Nephron (organoid): ENCODE results near the gene TBC1D9.

Source experiments
- H3K27ac Mint-ChIP-seq, 3 experiments: 2 replicates each; pipeline ENCODE4 v1.8.0; 2020; ENCODE audit warnings: mixed read lengths in 3 of 3, mild to moderate bottlenecking in 2 of 3, moderate library complexity in 1 of 3
- H3K27me3 Mint-ChIP-seq: 2 replicates; pipeline ENCODE4 v1.8.0; 2021; ENCODE audit warnings: low read depth, mild to moderate bottlenecking, moderate library complexity, mixed read lengths
- H3K36me3 Mint-ChIP-seq: 2 replicates; pipeline ENCODE4 v1.8.0; 2020; ENCODE audit warnings: low read depth, mixed read lengths
- H3K4me1 Mint-ChIP-seq: 2 replicates; pipeline ENCODE4 v1.8.0; 2020; ENCODE audit warnings: mixed read lengths
- H3K4me3 Mint-ChIP-seq, 3 experiments: 2 replicates each; pipeline ENCODE4 v1.8.0; 2020; ENCODE audit warnings: mild to moderate bottlenecking in 3 of 3, mixed read lengths in 3 of 3, moderate library complexity in 2 of 3
- H3K9me3 Mint-ChIP-seq: 2 replicates; pipeline ENCODE4 v1.8.0; 2020; ENCODE audit warnings: mixed read lengths
- TF ChIP-seq, protein P1 (sequence below), 3 experiments: fragments of 200-600 bp; sonication (generic); IDR thresholded peaks; one replicate each; pipeline ENCODE4 v1.5.0; 2021; ENCODE audit warnings: antibody characterized with exemption in 3 of 3; ENCODE audit not compliant: unreplicated experiment in 3 of 3

Gene TBC1D9

DNA sequence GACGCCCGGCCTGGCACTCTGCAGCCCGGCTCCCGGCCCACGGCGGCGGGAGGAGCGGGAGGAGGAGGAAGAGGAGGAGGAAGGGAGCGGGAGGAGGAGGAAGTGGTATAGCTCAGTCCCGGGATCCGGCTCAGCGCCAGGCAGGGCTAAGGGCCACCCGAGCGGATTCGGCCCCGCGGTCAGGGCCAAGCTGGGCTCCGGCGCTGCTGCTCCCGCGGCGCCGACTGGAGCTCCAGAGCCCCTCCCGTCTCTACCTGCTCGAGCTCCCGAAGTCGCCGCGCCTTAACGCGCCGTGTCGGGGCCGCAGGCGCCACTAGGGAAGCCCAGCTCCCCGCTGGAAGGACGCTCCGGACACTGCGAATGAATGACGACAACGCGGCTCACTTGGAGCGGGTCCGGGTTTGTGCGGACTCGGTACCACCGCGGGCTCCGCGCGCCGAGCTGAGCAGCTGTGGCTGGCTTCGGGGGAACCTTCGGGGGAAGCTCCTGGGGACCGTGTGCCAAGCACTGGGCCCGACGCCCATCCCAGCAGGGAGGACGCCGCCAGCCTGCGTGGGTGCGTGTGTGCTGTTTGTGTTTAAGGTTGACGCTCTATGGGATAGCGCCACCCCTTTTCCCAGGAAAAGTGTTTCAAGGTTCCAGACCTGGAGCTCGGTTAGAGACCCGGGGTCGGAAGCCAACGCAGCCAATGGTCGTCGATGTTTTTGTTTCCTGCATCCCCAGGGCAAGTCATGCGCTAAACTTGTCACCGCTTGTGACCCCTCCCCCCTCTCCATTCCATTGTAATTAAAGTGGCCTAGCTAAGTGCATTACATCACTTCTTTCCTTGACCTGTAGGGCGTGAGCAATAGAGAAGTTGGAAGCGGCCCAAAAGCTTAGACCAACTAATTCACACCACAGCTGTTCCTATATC lies at the start of gene TBC1D9:
TSS of gene TBC1D9 (minus strand) at position 67 of the 913 bp plus-strand sequence. CDS start 340 bp downstream, outside the sequence.
- H3K36me3 Mint-ChIP-seq, result peaks cover 18% of the 10 kb centered on the region
- TF ChIP-seq, protein P1, sequence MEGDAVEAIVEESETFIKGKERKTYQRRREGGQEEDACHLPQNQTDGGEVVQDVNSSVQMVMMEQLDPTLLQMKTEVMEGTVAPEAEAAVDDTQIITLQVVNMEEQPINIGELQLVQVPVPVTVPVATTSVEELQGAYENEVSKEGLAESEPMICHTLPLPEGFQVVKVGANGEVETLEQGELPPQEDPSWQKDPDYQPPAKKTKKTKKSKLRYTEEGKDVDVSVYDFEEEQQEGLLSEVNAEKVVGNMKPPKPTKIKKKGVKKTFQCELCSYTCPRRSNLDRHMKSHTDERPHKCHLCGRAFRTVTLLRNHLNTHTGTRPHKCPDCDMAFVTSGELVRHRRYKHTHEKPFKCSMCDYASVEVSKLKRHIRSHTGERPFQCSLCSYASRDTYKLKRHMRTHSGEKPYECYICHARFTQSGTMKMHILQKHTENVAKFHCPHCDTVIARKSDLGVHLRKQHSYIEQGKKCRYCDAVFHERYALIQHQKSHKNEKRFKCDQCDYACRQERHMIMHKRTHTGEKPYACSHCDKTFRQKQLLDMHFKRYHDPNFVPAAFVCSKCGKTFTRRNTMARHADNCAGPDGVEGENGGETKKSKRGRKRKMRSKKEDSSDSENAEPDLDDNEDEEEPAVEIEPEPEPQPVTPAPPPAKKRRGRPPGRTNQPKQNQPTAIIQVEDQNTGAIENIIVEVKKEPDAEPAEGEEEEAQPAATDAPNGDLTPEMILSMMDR (IDR thresholded peaks at IDR 0.05; ENCODE audit: unreplicated experiment in 3 of 3), result no peak
- H3K27me3 Mint-ChIP-seq, result peaks cover 12% of the 10 kb centered on the region
- peaks cover 9% of the 10 kb centered on the region for H3K9me3 Mint-ChIP-seq
- peak within 1 kb of the TSS; percentile 88 to 91 (median 91) for H3K4me3 Mint-ChIP-seq
- H3K4me1 Mint-ChIP-seq, result peaks cover 18% of the 10 kb centered on the region
- peak within 1 kb of the TSS; percentile 87 to 98 (median 88) for H3K27ac Mint-ChIP-seq

DNA sequence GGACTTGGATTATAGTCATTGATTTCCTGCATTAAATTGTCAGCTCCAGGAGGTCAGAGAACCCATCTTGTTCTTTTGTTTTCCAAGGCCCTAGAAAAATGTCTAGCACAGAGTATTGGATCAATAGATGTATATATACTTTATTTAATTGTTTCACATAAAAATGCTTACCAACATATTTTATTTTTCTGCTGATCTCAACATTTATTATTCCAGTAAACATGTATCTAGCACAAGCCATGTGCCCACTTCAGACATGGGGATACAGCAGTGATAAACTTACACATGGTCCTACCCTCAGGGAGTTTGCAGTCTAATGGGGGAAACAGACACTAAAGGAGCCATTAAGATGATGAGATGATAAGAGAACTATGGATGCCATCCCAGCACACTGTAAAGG lies 49.1 kb upstream of the TBC1D9 start:
- H3K27ac Mint-ChIP-seq, result no peak overlapping the region
- H3K9me3 Mint-ChIP-seq, result no peaks in the 10 kb centered on the region
- TF ChIP-seq, protein P1 (IDR thresholded peaks at IDR 0.05; ENCODE audit: unreplicated experiment in 3 of 3), result no peak
- H3K4me1 Mint-ChIP-seq, result peaks cover 10% of the 10 kb centered on the region
- peaks cover 39% of the 10 kb centered on the region for H3K27me3 Mint-ChIP-seq
- H3K36me3 Mint-ChIP-seq, result no peaks in the 10 kb centered on the region
- no peak overlapping the region for H3K4me3 Mint-ChIP-seq

DNA sequence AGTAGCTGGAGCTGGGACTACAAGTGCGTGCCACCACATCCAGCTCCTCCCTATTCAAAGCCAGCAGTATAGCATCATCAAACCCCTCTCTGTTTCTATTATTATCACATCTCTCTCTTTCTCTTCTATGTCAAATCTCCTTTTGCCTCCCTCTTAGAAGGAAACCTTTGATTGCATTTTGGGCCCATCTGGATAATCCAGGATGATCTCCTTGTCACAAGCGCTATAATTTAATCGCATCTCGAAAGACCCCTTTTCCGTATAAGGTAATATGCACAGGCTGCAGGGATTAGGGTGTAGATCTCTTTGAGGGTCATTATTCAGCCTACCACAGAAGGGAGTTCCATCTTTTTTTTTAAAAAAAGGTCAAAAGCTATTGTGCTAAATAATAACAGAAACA lies 46.4 kb upstream of the TBC1D9 start:
- Mint-ChIP-seq H3K4me1 (peaks cover 2% of the 10 kb centered on the region), H3K4me3 (no peak overlapping the region), H3K27me3 (peaks cover 47% of the 10 kb centered on the region), H3K9me3 (no peaks in the 10 kb centered on the region), H3K27ac (no peak overlapping the region), H3K36me3 (no peaks in the 10 kb centered on the region)
- TF ChIP-seq, protein P1 (IDR thresholded peaks at IDR 0.05; ENCODE audit: unreplicated experiment in 3 of 3), result no peak

DNA sequence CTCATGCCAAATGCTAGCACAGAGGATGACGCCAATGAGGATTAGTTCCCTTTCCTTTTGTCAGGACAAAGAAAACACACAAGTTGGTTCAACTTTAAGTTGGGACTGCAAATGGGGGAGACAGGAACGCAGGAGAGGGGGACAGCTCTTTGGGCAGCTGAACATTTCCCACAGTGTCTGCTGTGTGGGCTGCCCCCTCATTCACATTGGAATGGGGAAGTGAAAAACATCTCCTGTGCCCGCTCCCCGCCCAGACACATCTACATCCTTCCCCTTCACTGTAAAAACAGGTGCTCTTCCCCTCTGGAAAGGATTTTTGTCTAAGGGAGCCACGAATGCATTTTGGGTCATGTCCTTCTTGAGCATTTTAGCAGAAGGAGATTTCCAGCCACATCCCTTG lies 44.5 kb upstream of the TBC1D9 start:
- no peak overlapping the region for H3K4me3 Mint-ChIP-seq
- no peak overlapping the region for H3K27ac Mint-ChIP-seq
- peaks cover 44% of the 10 kb centered on the region for H3K27me3 Mint-ChIP-seq
- no peaks in the 10 kb centered on the region for H3K9me3 Mint-ChIP-seq
- TF ChIP-seq, protein P1 (IDR thresholded peaks at IDR 0.05; ENCODE audit: unreplicated experiment in 3 of 3), result no peak
- H3K4me1 Mint-ChIP-seq, result no peaks in the 10 kb centered on the region
- no peaks in the 10 kb centered on the region for H3K36me3 Mint-ChIP-seq

DNA sequence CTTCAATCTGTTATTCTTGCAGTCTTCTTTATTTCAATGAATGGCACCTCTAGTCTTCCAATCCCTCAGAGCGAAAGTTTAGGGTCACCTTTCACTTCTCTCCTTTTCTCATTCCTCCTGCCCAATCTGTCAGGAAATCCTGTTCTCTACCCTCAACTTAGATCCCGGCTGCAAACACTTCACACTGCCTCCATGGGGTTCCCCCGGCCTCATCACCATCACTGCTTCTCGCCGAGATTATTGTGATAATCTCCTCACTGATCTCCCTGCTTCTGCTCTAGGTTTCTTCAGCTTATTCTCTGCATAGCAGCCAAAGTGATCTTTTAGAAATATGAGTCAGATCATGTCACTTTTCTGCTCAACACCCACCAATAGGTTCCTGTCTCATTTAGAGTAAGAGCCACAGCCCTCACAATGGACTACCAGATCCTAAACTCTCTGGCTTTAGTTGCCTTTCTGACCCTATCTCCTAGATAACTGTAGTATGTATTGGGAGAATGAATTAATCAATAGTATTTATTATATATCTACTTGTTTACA lies 43.6 kb upstream of the TBC1D9 start:
- Mint-ChIP-seq H3K4me1 (no peaks in the 10 kb centered on the region), H3K9me3 (no peaks in the 10 kb centered on the region), H3K36me3 (no peaks in the 10 kb centered on the region)

More for the DNA sequence above, 43.6 kb upstream of the TBC1D9 start:
- peaks cover 40% of the 10 kb centered on the region for H3K27me3 Mint-ChIP-seq
- H3K27ac Mint-ChIP-seq, result no peak overlapping the region
- TF ChIP-seq, protein P1 (IDR thresholded peaks at IDR 0.05; ENCODE audit: unreplicated experiment in 3 of 3), result no peak
- H3K4me3 Mint-ChIP-seq, result no peak overlapping the region
